GM12865 (cell line): Measurements from ENCODE around the gene HOATZ.

Experiments
- DNase-seq: peaks from one replicate; pipeline ENCODE4 v3.0.0; 2010; ENCODE audit warnings: low read depth
- H3K4me3 ChIP-seq: 2 replicates; pipeline ENCODE4 v1.5.1; 2011; ENCODE audit warnings: mild to moderate bottlenecking, low read depth, low read length, control low read depth
- CTCF ChIP-seq: IDR thresholded peaks from 2 replicates; pipeline ENCODE4 v1.5.1; 2011; ENCODE audit warnings: low read length, control low read depth, low read depth, inconsistent platforms; ENCODE audit not compliant: insufficient read depth; ENCODE audit errors: missing control alignments

The HOATZ gene

GRCh38 chr11:111527279-111527678 is 12.7 kb downstream of the HOATZ start:
- no peak for TF ChIP-seq CTCF
- DNase-seq, result no peak
- H3K4me3 ChIP-seq, result no peak overlapping the region

GRCh38 chr11:111528557-111528956 is 14.0 kb downstream of the HOATZ start:
- no peak overlapping the region for H3K4me3 ChIP-seq
- peak; percentile 24 for DNase-seq
- TF ChIP-seq CTCF, result no peak

GRCh38 chr11:111530091-111530490 is 15.5 kb downstream of the HOATZ start:
- DNase-seq, result no peak
- no peak for TF ChIP-seq CTCF
- no peak overlapping the region for H3K4me3 ChIP-seq

GRCh38 chr11:111531136-111531535 is 16.6 kb downstream of the HOATZ start:
- no peak for TF ChIP-seq CTCF
- no peak overlapping the region for H3K4me3 ChIP-seq
- no peak for DNase-seq

GRCh38 chr11:111531687-111532364 is 17.2 kb downstream of the HOATZ start:
- no peak overlapping the region for H3K4me3 ChIP-seq
- no peak for TF ChIP-seq CTCF
- peak; percentile 64 for DNase-seq

GRCh38 chr11:111532365-111532709 is 17.8 kb downstream of the HOATZ start:
- no peak overlapping the region for H3K4me3 ChIP-seq
- DNase-seq, result no peak
- TF ChIP-seq CTCF, result no peak

- DNase-seq, result no peak
- no peak overlapping the region for H3K4me3 ChIP-seq
- no peak for TF ChIP-seq CTCF
Observed at GRCh38 chr11:111535281-111535680, 20.7 kb downstream of the HOATZ start.
